Epithelial cell of proximal tubule (primary cell): Measurements from ENCODE around the gene CACNG6. TPM values are rescaled to one million over a fixed set of nuclear protein-coding genes. Genes with fewer than 3 reads are reported as not detected.

Experiments used
- DNase-seq: peaks from one replicate; pipeline ENCODE4 v3.0.0-alpha.2; 2011; ENCODE audit warnings: low read depth
- H3K4me3 ChIP-seq: 2 replicates; pipeline ENCODE4 v1.5.1; 2011; ENCODE audit warnings: low read depth, mild to moderate bottlenecking, low read length
- total RNA-seq: library from RNA; depleted of rRNA; stranded (reverse); fragments of >200 nt; gene quantifications from 2 replicates; pipeline ENCODE4 v1.2.3, GENCODE V29; 2015
- TF ChIP-seq, protein P1 (sequence below): conservative IDR thresholded peaks from 2 replicates; pipeline ENCODE4 v1.5.1; 2012; ENCODE audit warnings: low read depth, mild to moderate bottlenecking, low read length

Gene CACNG6
- total RNA-seq, 1 donor from 2014 or later, result 0.29 TPM

DNA sequence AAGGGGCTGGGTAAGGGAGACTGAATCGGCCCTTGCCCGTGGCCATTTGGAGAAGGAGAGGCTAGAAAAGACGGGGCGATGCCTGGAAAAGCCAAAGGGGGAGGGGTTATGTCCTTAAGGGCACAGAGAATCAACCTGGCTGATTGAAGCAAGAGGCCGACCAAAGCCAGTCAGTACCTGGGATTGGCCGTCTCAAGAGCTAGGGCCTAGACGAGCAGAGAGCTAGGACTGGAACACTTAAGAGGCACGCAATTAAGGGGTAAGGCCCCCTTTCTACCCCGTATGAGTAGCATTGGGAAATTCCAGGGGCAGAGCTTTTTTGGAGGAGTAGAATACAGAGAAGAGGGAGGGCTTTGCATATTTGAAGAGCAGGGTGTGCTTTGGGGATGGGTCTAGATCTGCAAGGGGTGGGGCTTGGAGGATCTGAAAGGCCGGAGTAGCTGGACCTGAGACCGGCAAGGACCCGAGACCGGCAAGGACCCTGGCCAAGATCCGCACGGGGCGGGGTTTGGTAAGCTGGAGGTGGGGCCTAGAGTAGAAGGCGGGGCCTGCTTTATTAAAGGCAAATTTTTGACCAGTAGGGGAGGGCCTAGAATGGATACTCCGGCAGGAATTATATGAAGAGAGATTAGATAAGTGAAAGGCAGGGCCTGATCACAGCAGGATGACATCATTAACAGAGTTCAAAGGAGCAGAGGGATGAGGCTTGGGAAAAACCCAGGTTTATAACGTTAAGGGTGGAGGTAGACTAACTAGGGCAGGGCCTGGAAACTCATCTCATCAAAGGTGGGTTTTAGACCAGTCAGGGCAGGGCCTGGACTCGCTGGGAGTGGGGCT, 10.7 kb upstream of the CACNG6 start:
- H3K4me3 ChIP-seq, result no peak overlapping the region
- DNase-seq, result no peak
- TF ChIP-seq, protein P1, sequence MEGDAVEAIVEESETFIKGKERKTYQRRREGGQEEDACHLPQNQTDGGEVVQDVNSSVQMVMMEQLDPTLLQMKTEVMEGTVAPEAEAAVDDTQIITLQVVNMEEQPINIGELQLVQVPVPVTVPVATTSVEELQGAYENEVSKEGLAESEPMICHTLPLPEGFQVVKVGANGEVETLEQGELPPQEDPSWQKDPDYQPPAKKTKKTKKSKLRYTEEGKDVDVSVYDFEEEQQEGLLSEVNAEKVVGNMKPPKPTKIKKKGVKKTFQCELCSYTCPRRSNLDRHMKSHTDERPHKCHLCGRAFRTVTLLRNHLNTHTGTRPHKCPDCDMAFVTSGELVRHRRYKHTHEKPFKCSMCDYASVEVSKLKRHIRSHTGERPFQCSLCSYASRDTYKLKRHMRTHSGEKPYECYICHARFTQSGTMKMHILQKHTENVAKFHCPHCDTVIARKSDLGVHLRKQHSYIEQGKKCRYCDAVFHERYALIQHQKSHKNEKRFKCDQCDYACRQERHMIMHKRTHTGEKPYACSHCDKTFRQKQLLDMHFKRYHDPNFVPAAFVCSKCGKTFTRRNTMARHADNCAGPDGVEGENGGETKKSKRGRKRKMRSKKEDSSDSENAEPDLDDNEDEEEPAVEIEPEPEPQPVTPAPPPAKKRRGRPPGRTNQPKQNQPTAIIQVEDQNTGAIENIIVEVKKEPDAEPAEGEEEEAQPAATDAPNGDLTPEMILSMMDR, result no peak

DNA sequence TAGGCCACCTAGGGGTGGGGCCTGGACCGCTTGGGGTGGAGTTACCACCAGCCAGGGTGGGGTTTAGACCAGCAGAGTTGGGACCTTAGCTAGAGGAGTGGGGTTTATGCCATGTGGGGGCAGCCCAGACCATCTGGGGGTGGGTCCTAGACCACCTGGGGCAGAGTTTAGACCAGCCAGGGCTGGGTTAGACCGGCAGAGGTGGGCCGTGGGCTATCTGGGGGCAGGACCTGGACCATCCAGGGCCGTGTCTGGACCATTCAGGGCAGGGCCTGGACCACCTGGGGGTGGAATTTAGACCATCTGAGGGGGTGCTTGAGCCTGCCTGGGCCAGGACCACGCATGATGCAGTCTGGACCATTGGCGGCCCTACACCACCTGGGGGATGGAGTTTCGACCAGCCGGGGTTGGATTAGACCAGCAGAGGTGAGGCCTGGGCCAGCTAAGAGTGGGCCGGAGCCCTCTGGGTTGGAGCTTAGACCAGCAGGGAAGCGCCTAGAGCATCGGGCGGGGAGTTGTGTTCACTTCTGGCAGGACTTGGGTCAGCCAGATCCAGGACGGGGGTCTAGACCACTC, 10.0 kb upstream of the CACNG6 start:
- DNase-seq, result no peak
- TF ChIP-seq, protein P1, result no peak
- H3K4me3 ChIP-seq, result no peak overlapping the region

DNA sequence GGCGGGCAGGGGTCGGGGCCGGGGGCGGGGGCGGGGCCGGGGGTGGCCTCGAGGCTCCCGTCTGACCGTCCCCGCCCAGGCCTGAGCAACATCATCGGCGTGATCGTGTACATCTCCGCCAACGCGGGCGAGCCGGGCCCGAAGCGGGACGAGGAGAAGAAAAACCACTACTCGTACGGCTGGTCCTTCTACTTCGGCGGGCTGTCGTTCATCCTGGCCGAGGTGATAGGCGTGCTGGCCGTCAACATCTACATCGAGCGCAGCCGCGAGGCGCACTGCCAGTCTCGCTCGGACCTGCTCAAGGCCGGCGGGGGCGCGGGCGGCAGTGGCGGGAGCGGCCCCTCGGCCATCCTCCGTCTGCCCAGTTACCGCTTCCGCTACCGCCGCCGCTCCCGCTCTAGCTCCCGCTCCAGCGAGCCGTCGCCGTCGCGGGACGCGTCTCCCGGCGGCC, 9.4 kb upstream of the CACNG6 start:
- TF ChIP-seq, protein P1, result no peak
- no peak overlapping the region for H3K4me3 ChIP-seq
- DNase-seq, result no peak

DNA sequence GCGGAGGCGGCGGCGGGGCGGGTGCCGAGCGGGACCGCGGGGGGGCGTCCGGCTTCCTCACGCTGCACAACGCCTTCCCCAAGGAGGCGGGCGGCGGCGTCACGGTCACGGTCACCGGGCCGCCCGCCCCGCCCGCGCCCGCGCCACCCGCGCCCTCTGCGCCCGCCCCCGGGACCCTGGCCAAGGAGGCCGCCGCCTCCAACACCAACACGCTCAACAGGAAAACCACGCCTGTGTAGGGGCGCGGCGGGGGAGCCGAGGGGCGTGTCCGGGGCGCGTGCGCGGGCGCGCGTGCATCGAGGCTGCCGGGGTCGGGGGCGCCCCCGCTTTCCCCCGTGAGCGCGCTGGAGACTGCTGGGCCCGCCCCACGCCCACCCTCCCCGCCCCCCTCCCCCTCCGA, 8.8 kb upstream of the CACNG6 start:
- no peak for DNase-seq
- H3K4me3 ChIP-seq, result no peak overlapping the region
- TF ChIP-seq, protein P1, result no peak

DNA sequence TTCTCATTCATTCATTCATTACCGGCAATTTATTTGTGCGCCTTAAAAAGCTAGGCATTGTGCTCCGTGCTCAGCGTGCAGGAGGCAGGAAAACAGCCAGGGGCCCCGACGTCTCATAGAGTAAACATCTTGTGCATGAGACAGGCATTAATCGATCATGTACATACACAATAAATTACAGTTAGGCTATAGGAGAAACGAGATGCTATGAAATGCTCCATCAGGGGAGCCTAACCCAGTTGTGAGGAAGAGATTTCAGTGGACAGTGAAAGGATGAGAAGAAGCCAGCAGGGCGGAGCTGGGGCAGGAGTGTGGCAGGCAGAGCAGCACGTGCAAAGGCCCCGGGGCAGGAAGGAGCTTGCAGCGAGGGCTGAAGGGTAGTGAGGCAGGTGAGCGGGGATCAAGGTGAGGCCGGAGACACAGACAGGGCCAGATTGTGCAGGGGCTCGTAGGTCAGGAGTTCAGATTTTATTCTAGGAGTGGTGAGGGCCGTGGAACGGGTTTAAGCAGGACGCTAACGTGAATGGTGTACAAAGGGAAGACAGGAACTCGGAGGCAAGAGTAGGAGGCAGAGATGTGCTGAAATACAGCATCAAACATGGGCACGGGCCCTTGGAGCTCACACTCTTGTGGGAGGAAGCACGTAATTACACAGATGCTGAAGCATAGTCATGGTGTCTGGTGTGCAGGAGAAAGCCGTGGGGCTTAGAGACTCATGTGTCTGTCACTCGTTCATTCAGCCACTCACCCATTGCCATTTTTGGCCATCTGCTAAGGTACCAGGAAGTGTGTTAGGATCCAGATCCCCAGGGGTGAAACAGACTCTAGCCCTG, 7.8 kb upstream of the CACNG6 start:
- TF ChIP-seq, protein P1, result no peak
- no peak overlapping the region for H3K4me3 ChIP-seq
- no peak for DNase-seq

DNA sequence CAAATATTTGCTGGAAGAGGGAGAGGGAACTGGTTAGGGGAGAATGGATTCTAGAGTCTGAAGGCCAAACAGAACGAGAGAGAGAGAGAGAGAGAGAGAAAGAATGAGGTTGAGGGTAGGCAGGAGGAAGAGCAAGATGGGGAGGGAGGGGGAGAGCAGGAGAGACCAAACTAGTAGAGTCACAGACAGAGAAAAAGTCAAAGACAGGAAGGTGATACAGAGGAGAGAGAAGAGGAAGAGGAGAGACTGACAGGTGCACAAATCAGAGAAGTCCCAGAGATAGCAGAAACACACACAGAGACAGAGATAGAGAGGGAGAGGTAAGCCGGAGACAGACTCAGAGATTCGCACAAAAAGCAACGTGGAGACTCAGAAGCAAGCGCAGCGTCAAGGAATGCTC, 5.6 kb upstream of the CACNG6 start:
- DNase-seq, result no peak
- TF ChIP-seq, protein P1, result no peak
- H3K4me3 ChIP-seq, result no peak overlapping the region
